ENCODE data around the gene THBS3.
"Not testable (repeated sequence)": the region's sequence is repeated elsewhere in the genome, so short reads cannot be mapped to it uniquely, and the experiment has no call there.

Gene THBS3

DNA sequence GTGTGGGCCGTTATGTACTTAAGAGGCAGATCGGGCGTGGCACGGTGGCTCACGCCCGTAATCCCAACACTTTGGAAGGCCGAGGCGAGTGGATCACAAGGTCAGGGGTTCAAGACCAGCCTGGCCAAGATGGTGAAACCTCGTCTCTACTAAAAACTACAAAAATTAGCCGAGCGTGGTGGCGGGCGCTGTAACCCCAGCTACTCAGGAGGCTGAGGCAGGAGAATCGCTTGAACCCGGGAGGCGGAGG lies 13.8 kb downstream of the THBS3 start:
- Mint-ChIP-seq H3K27ac (peak overlapping the region; percentile 98), H3K4me1 (ENCODE audit: low read depth) (peaks cover 31% of the 10 kb centered on the region), H3K4me3 (peak overlapping the region; percentile 95)
- not testable (repeated sequence) for H3K27me3 Mint-ChIP-seq (ENCODE audit: low read depth); H3K36me3 Mint-ChIP-seq (ENCODE audit: low read depth); H3K9me3 Mint-ChIP-seq; DNase-seq (ENCODE audit: low spot score)

DNA sequence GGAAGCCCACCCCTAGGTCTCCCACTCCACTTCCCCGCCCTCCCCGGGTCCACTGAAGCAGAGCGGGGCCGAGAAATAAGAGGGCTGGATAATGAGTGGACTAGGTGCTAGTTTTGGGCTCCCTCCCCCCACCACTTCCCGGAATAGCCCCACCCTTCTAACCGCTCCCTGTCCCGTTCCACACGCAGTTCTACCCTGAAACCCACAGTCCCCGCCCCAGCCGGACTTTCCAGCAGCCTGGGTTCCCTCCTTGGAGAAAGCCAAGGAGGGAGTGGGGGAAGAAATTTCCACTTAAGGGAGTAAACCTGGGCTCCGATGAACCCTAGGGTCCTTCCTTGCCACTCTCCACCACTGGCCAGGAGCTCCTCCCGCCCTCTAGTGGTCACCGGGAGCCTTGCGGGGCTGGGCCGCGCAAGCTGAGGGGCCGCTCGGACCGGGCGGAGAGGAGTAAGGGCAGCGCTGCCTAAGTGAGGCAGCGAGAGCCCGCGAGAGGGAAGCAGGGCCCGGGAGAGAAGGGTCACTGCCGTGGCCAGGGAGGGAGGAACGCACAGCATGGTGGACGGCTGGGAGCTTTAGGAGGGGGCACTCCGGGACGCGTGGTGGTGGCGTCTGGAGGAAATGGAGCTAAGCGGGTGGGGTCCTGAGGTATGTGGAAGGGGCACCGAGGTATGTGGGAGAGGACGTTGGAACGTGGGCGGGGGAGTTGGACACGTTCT lies 14.3 kb downstream of the THBS3 start:
- Mint-ChIP-seq H3K9me3 (no peaks in the 10 kb centered on the region), H3K36me3 (ENCODE audit: low read depth) (peaks cover 6% of the 10 kb centered on the region), H3K4me1 (ENCODE audit: low read depth) (peaks cover 31% of the 10 kb centered on the region), H3K27me3 (ENCODE audit: low read depth) (no peaks in the 10 kb centered on the region), H3K27ac (peak overlapping the region; percentile 98), H3K4me3 (peak overlapping the region; percentile 95)
- DNase-seq (ENCODE audit: low spot score): peak; percentile 83

DNA sequence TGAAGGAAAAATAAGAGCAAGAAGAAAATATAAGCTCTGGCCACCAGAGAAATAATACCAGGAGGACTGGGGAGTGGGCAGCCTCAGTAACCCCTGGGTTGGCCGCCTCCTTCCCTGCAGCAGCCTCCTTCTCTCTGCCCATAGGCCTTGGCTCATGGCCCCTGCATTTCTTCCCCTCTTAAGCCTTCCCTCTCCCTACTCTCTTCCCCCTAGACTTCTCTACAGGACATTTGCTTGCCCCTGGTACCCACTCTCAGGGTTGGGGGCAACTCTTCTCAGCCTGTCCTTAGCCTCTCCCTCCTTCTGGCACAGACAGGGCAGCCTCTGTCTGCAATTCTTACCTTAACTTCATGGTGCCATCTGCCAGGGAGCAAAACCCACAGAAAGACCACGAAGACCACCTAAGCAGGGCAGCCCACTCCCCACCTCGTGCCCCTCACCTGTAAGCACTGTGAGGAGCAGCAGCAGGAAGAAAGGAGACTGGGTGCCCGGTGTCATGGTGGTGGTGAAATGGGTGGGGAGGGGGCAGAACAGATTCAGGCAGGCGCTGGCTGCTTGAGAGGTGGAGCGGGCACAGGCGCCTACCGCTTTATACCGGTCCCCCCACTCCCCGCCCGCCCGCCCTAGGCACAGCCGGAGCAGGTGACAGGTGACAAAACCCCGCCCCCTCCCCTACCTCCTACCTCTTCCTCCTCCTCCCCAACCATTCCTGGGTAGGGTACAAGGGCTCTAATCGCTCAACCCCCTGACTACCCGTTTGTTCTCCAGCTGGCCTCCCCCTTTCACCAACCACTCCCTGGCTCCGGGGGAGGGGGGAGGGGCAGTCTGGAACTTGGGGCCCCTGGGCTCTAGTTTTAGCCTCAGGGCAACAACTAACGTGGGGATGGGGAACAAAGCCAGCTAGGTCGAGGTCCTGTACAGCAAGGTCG lies 15.1 kb downstream of the THBS3 start:
- peaks cover 37% of the 10 kb centered on the region for H3K4me1 Mint-ChIP-seq (ENCODE audit: low read depth)
- no peak for DNase-seq (ENCODE audit: low spot score)

DNA sequence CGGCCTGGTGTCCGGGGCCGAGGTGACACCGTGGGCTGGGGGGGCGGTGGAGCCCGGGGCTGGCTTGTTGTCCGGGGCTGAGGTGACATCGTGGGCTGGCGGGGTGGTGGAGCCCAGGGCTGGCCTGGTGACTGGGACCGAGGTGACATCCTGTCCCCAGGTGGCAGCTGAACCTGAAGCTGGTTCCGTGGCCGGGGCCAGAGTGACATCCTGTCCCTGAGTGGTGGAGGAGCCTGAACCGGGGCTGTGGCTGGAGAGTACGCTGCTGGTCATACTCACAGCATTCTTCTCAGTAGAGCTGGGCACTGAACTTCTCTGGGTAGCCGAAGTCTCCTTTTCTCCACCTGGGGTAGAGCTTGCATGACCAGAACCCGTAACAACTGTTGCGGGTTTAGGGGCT lies 15.8 kb downstream of the THBS3 start:
- Mint-ChIP-seq H3K27me3 (ENCODE audit: low read depth) (no peaks in the 10 kb centered on the region), H3K36me3 (ENCODE audit: low read depth) (peaks cover 4% of the 10 kb centered on the region), H3K4me3 (peak overlapping the region; percentile 81), H3K4me1 (ENCODE audit: low read depth) (peaks cover 37% of the 10 kb centered on the region), H3K27ac (peak overlapping the region; percentile 91), H3K9me3 (no peaks in the 10 kb centered on the region)
- no peak for DNase-seq (ENCODE audit: low spot score)

More for the DNA sequence above, 15.1 kb downstream of the THBS3 start:
- H3K36me3 Mint-ChIP-seq (ENCODE audit: low read depth): peaks cover 6% of the 10 kb centered on the region
- H3K27me3 Mint-ChIP-seq (ENCODE audit: low read depth): no peaks in the 10 kb centered on the region
- H3K27ac Mint-ChIP-seq: peak overlapping the region; percentile 98
- H3K4me3 Mint-ChIP-seq: peak overlapping the region; percentile 95
- H3K9me3 Mint-ChIP-seq: no peaks in the 10 kb centered on the region

DNA sequence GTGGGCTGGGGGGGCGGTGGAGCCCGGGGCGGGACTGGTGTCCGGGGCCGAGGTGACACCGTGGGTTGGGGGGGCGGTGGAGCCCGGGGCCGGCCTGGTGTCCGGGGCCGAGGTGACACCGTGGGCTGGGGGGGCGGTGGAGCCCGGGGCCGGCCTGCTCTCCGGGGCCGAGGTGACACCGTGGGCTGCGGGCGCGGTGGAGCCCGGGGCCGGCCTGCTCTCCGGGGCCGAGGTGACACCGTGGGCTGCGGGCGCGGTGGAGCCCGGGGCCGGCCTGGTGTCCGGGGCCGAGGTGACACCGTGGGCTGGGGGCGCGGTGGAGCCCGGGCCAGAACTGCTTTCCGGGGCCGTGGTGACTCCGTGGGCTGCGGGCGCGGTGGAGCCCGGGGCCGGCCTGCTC lies 17.8 kb downstream of the THBS3 start:
- not testable (repeated sequence) for H3K36me3 Mint-ChIP-seq (ENCODE audit: low read depth); H3K27ac Mint-ChIP-seq; DNase-seq (ENCODE audit: low spot score); H3K4me3 Mint-ChIP-seq; H3K9me3 Mint-ChIP-seq; H3K27me3 Mint-ChIP-seq (ENCODE audit: low read depth)
- peaks cover 33% of the 10 kb centered on the region for H3K4me1 Mint-ChIP-seq (ENCODE audit: low read depth)

DNA sequence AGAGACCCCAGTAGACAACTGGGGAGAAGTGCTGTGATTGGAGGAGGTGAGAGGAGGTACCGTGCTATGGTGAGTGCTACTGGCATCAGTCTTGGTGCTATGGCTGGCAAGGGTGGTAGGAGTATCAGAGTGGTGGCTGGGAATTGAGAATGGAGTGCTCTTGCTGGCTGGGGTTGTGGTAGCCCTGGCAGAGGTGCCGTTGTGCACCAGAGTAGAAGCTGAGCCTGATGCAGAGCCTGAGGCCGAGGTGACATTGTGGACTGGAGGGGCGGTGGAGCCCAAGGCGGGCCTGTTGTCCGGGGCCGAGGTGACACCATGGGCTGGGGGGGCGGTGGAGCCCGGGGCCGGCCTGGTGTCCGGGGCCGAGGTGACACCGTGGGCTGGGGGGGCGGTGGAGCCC lies 19.4 kb downstream of the THBS3 start:
- DNase-seq (ENCODE audit: low spot score): no peak
- Mint-ChIP-seq H3K27me3 (ENCODE audit: low read depth) (no peaks in the 10 kb centered on the region), H3K36me3 (ENCODE audit: low read depth) (peaks cover 3% of the 10 kb centered on the region), H3K4me1 (ENCODE audit: low read depth) (peaks cover 21% of the 10 kb centered on the region), H3K27ac (peak overlapping the region; percentile 90), H3K9me3 (no peaks in the 10 kb centered on the region), H3K4me3 (peak overlapping the region; percentile 37)

DNA sequence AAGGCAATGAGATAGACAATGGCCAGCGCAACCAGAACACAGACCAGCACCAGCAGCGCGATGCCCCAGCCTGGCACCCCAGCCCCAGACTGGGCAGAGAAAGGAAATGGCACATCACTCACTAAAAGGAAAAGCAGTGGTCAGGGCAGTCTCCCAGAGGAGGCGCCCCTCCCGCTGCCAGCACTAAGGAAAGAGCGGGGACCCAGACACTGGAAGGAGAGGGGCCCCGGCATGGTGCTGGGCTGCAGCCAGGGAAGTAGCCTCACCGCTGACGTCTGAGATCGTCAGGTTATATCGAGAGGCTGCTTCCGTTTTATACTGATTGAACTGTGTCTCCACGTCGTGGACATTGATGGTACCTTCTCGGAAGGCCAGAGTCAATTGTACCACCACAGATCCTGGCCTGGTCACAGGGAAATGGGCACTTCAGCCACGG lies 20.2 kb downstream of the THBS3 start:
- Mint-ChIP-seq H3K4me3 (no peak overlapping the region), H3K9me3 (no peaks in the 10 kb centered on the region), H3K27me3 (ENCODE audit: low read depth) (no peaks in the 10 kb centered on the region), H3K4me1 (ENCODE audit: low read depth) (peaks cover 15% of the 10 kb centered on the region), H3K27ac (peak overlapping the region; percentile 68), H3K36me3 (ENCODE audit: low read depth) (peaks cover 4% of the 10 kb centered on the region)
- DNase-seq (ENCODE audit: low spot score): no peak

DNA sequence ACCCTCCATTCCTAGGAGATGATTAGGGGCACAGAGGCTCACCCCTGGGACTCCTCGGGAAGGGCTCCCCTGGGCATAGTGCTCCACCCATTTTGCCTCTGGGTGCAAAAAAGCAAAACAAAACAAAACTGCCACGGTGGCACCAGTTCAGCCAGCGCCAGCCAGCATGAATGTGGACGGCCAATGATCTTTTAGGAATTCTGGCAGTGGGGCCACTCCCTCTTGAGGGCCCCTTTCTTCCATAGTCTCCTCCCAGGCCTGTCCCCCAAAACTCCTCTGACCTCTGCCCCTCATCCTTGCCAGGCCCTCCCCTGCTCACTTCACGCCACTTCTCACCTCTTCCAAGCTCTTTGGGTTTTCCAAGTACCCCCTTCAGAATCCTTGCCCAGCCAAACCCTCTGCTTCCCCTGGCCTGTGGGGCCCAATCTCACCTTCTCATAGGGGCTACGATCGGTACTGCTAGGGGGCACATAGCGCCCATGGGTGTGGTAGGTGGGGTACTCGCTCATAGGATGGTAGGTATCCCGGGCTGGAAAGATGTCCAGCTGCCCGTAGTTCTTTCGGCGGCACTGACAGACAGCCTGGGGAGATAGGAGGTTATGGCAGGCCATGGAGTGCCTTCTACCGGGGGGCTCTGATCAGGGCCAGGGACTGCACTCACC lies 20.8 kb downstream of the THBS3 start:
- Mint-ChIP-seq H3K9me3 (no peaks in the 10 kb centered on the region), H3K27ac (peak overlapping the region; percentile 68), H3K4me3 (no peak overlapping the region), H3K4me1 (ENCODE audit: low read depth) (peaks cover 9% of the 10 kb centered on the region), H3K36me3 (ENCODE audit: low read depth) (peaks cover 7% of the 10 kb centered on the region), H3K27me3 (ENCODE audit: low read depth) (no peaks in the 10 kb centered on the region)
- DNase-seq (ENCODE audit: low spot score): no peak

DNA sequence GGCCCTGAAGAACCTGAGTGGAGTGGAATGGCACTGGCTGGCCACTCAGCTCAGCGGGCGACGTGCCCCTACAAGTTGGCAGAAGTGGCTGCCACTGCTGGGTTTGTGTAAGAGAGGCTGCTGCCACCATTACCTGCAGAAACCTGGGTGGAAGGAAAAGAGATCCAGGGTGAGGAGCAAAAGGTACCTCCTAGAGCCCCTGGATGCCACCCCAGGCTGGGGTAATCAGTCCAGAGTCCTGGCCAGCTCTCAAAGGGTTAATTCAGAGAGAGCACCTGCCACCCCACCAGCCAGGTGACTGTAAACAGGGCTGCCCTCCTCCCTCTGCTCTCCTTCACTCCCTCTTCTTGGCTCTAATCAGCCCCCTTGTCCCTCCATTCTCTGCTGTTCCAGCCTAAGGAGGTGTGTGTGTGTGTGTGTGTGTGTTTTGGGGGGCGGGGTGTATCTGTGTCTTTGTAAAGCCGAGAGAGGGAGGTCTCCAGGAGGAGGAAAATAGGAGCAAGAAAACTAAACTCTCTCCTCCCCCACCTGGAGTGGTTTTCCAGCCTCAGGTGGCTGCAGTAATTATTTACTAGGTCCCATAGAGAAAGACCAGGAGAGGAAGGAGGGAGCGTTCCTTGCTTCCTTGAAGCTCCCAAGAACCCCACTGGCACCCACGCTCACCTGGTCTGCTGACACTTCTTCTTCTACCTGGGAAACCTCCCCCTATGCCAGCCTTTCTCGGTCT lies 21.5 kb downstream of the THBS3 start:
- Mint-ChIP-seq H3K4me1 (ENCODE audit: low read depth) (peaks cover 9% of the 10 kb centered on the region), H3K36me3 (ENCODE audit: low read depth) (peaks cover 13% of the 10 kb centered on the region), H3K27ac (peak overlapping the region; percentile 45), H3K9me3 (no peaks in the 10 kb centered on the region), H3K27me3 (ENCODE audit: low read depth) (no peaks in the 10 kb centered on the region), H3K4me3 (no peak overlapping the region)
- no peak for DNase-seq (ENCODE audit: low spot score)

DNA sequence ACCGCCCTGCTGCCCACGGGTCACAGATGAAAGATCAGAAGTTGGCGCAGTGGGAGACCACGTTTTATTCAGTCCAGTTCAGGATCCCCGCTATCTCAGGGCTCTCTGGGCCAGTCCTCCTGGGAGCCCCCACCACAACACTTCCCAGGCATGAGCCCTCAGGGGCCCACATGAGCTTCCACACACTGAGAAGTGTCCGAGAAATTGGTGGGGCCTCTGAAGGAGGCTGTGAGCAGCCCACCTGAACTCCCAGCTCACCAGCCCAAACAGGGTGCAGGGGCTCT lies 22.0 kb downstream of the THBS3 start:
- no peak for DNase-seq (ENCODE audit: low spot score)
- Mint-ChIP-seq H3K9me3 (no peaks in the 10 kb centered on the region), H3K36me3 (ENCODE audit: low read depth) (peaks cover 14% of the 10 kb centered on the region), H3K27ac (peak overlapping the region; percentile 20), H3K27me3 (ENCODE audit: low read depth) (no peaks in the 10 kb centered on the region), H3K4me3 (no peak overlapping the region), H3K4me1 (ENCODE audit: low read depth) (peaks cover 10% of the 10 kb centered on the region)

DNA sequence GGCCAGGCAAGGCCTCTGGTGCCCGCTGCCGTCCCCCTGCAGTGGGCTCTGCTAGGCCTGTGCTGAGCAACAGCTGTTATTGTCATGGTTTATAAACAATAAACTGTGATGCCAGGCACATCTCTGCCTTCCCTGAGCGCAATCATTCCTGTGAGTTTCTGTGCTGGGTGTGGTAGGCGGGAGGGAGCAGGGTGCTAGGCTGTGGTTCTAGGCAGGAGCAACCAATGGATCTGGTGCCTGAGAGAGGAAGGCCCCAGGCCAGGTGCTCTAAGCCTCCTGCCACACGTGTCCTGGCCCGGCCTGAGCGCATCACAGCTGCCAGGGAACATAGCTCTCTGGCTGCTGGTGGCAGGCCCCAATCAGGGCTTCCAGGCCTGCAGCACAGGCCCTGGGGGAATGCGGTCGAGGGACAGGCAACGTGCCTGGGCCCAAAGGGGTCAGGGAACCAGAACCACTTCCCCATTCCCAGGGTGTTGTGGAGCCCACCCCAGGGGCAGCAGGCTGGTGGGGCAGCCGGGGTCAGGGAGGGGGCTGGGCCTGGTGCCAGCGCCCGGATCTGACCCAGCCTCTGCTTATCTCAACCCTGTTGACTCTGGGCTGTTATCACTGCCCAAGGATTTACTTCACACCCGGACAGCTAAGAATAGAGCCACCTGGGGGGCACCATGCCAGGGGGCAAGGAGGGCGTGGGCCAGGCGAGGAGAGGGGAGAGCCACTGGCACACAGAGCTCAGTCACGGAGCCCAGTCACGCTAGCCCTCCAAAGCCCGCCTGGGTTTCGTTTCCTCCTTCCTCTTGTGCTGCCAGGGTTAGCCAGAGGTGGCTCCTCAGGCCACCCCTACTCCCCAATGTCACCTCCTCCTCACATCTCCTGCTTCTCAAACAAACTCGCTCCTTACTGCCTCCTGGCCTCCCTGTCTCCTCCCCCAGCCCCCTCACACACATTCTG lies 22.6 kb downstream of the THBS3 start:
- Mint-ChIP-seq H3K9me3 (no peaks in the 10 kb centered on the region), H3K27ac (peak overlapping the region; percentile 20), H3K36me3 (ENCODE audit: low read depth) (peaks cover 14% of the 10 kb centered on the region), H3K4me3 (no peak overlapping the region), H3K4me1 (ENCODE audit: low read depth) (peaks cover 10% of the 10 kb centered on the region), H3K27me3 (ENCODE audit: low read depth) (no peaks in the 10 kb centered on the region)
- no peak for DNase-seq (ENCODE audit: low spot score)

DNA sequence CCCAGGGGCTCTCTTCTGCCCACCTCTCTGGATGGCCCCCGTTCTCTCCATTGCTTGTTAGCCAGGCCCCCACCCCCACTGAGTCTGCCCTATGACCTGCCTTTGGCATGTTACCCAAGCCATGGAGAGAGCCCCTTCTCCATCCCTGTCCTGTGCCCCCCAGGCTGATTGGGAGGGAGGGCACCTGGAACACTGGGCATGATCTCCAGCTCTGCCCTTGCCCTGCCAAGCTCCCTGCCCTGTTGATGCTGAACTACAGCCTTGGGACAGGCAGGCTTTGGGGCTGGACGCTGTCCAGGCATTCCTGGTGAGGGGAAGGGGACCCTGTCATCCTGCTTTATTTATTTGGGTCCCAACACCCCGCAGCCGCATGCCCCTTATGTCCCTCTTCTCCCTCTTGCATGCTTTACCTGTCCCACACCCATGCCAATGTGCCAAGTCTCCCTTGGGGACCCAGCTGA lies 23.3 kb downstream of the THBS3 start:
- H3K4me3 Mint-ChIP-seq: no peak overlapping the region
- peaks cover 10% of the 10 kb centered on the region for H3K4me1 Mint-ChIP-seq (ENCODE audit: low read depth)
- H3K27me3 Mint-ChIP-seq (ENCODE audit: low read depth): no peaks in the 10 kb centered on the region
- no peaks in the 10 kb centered on the region for H3K9me3 Mint-ChIP-seq
- H3K36me3 Mint-ChIP-seq (ENCODE audit: low read depth): peaks cover 21% of the 10 kb centered on the region
- H3K27ac Mint-ChIP-seq: no peak overlapping the region
- no peak for DNase-seq (ENCODE audit: low spot score)

DNA sequence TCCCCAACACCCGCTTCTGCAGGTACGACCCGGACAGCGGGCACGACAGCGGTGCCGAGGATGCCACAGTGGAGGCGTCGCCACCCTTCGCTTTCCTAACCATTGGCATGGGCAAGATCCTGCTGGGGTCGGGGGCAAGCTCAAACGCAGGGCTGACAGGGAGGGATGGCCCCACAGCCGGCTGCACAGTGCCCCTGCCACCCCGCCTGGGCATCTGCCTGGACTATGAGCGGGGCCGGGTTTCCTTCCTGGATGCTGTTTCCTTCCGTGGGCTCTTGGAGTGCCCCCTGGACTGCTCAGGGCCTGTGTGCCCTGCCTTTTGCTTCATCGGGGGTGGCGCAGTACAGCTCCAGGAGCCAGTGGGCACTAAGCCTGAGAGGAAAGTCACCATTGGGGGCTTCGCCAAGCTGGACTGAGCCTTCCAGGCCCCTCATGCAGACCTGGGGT lies 23.9 kb downstream of the THBS3 start:
- DNase-seq (ENCODE audit: low spot score): no peak
- Mint-ChIP-seq H3K27me3 (ENCODE audit: low read depth) (no peaks in the 10 kb centered on the region), H3K9me3 (no peaks in the 10 kb centered on the region), H3K4me1 (ENCODE audit: low read depth) (peaks cover 10% of the 10 kb centered on the region), H3K4me3 (no peak overlapping the region), H3K36me3 (ENCODE audit: low read depth) (peaks cover 25% of the 10 kb centered on the region), H3K27ac (no peak overlapping the region)
